Right renal cortex interstitium (tissue), 3 donors: ENCODE data around the gene IGF1. TPM values are rescaled to one million over a fixed set of nuclear protein-coding genes. Genes with fewer than 3 reads are reported as not detected.
"Not testable (repeated sequence)": the region's sequence is repeated elsewhere in the genome, so short reads cannot be mapped to it uniquely, and the experiment has no call there.

Experiments
- DNase-seq, 3 donors: peaks; one replicate each; pipeline ENCODE4 v3.0.0-alpha.2; 2013; ENCODE audit warnings: low read depth in 3 of 3, low spot score in 2 of 3
- polyA plus RNA-seq, 3 donors: library from polyadenylated mRNA; unstranded; fragments of 120-200 nt; gene quantifications; one replicate each; pipeline ENCODE4 v1.2.1, GENCODE V29; 2013; ENCODE audit not compliant: insufficient read length in 3 of 3

Gene IGF1
- polyA plus RNA-seq, 3 donors, result 3.3 to 5.3 (median 4.8) TPM

GRCh38 chr12:102463659-102464249, 16.6 kb downstream of the IGF1 start:
- no peak for DNase-seq

GRCh38 chr12:102462795-102463465, 17.4 kb downstream of the IGF1 start:
- DNase-seq, result no peak

GRCh38 chr12:102462386-102462785, 18.0 kb downstream of the IGF1 start:
- DNase-seq, result no peak

GRCh38 chr12:102461501-102461900, 18.9 kb downstream of the IGF1 start:
- DNase-seq, result no peak

- DNase-seq, result no peak
These were observed 21.0 kb downstream of the IGF1 start for GRCh38 chr12:102459314-102459713.

GRCh38 chr12:102454808-102455760, 25.3 kb downstream of the IGF1 start:
- DNase-seq, result no peak

- DNase-seq, result no peak
These were observed 26.0 kb downstream of the IGF1 start for GRCh38 chr12:102454330-102454729.

GRCh38 chr12:102452605-102453004, 27.8 kb downstream of the IGF1 start:
- DNase-seq, result no peak

- DNase-seq, result not testable (repeated sequence)
These were observed 31.3 kb downstream of the IGF1 start for GRCh38 chr12:102449018-102449417.

GRCh38 chr12:102447426-102447825, 32.9 kb downstream of the IGF1 start:
- DNase-seq, result not testable (repeated sequence)

- no peak for DNase-seq
These were observed 35.7 kb downstream of the IGF1 start for GRCh38 chr12:102444707-102445106.

GRCh38 chr12:102444093-102444492, 36.3 kb downstream of the IGF1 start:
- no peak for DNase-seq

GRCh38 chr12:102441077-102441596, 39.2 kb downstream of the IGF1 start:
- no peak for DNase-seq

GRCh38 chr12:102439426-102440405, 40.6 kb downstream of the IGF1 start:
- DNase-seq, result no peak

GRCh38 chr12:102438827-102439210, 41.5 kb downstream of the IGF1 start:
- DNase-seq, result no peak

- DNase-seq, result no peak
These were observed 42.1 kb downstream of the IGF1 start for GRCh38 chr12:102438047-102438826.

GRCh38 chr12:102437511-102437910, 42.9 kb downstream of the IGF1 start:
- no peak for DNase-seq

GRCh38 chr12:102436867-102437266, 43.5 kb downstream of the IGF1 start:
- no peak for DNase-seq

GRCh38 chr12:102435827-102436436, 44.4 kb downstream of the IGF1 start:
- DNase-seq, result no peak
